Measurements from ENCODE around the gene POU2F1.

POU2F1 gene

DNA sequence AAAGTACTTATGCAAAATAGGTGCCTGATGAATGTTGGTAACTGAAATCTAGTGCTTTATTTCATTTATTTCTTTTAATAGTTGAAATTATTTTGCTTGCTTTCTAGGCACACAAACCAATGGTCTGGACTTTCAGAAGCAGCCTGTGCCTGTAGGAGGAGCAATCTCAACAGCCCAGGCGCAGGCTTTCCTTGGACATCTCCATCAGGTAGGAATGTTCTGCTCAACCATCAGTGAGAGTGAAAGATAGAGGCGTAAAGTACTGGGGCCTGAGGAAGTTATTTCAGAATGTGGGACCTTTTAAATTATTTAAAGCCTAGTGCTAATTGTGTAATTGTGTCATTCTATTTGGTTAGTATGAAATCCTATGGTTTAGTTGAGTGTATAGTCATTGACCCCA lies 144.7 kb downstream of the POU2F1 start:
- Mint-ChIP-seq H3K9me3 (no peaks in the 10 kb centered on the region), H3K27ac (no peak overlapping the region), H3K4me1 (no peaks in the 10 kb centered on the region), H3K4me3 (no peak overlapping the region), H3K27me3 (ENCODE audit: low read depth, poor library complexity) (no peaks in the 10 kb centered on the region), H3K36me3 (ENCODE audit: low read depth) (peaks cover 14% of the 10 kb centered on the region)
- TF ChIP-seq, protein P1, sequence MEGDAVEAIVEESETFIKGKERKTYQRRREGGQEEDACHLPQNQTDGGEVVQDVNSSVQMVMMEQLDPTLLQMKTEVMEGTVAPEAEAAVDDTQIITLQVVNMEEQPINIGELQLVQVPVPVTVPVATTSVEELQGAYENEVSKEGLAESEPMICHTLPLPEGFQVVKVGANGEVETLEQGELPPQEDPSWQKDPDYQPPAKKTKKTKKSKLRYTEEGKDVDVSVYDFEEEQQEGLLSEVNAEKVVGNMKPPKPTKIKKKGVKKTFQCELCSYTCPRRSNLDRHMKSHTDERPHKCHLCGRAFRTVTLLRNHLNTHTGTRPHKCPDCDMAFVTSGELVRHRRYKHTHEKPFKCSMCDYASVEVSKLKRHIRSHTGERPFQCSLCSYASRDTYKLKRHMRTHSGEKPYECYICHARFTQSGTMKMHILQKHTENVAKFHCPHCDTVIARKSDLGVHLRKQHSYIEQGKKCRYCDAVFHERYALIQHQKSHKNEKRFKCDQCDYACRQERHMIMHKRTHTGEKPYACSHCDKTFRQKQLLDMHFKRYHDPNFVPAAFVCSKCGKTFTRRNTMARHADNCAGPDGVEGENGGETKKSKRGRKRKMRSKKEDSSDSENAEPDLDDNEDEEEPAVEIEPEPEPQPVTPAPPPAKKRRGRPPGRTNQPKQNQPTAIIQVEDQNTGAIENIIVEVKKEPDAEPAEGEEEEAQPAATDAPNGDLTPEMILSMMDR (IDR thresholded peaks at IDR 0.05) = no peak
- no peak for DNase-seq

GRCh38 chr1:167367705-167368104 lies 147.0 kb downstream of the POU2F1 start:
- H3K9me3 Mint-ChIP-seq = no peaks in the 10 kb centered on the region
- no peak overlapping the region for H3K27ac Mint-ChIP-seq
- H3K4me1 Mint-ChIP-seq = no peaks in the 10 kb centered on the region
- peaks cover 12% of the 10 kb centered on the region for H3K36me3 Mint-ChIP-seq (ENCODE audit: low read depth)
- H3K4me3 Mint-ChIP-seq = no peak overlapping the region
- no peaks in the 10 kb centered on the region for H3K27me3 Mint-ChIP-seq (ENCODE audit: low read depth, poor library complexity)
- no peak for DNase-seq
- TF ChIP-seq, protein P1 (IDR thresholded peaks at IDR 0.05) = no peak

DNA sequence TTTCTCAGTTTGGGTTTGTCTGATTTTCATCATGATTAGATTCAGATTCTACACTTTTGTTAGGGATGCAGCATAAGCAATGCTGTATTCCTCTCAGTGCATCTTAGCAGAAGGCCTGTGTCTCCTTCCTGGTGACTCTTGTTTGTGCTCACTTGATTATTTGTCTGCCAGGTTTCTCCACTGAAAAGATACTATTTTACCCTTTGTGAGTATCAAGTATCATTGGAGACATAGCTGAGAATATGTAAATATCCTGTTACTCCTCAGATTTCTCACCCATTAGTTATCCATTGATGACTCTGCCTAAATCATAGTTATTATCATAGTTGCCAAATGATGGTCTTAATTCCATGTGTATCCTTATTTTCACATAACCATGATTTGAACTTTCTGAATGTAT lies 148.5 kb downstream of the POU2F1 start:
- no peaks in the 10 kb centered on the region for H3K27me3 Mint-ChIP-seq (ENCODE audit: low read depth, poor library complexity)
- no peaks in the 10 kb centered on the region for H3K9me3 Mint-ChIP-seq
- no peak overlapping the region for H3K4me3 Mint-ChIP-seq
- TF ChIP-seq, protein P1 (IDR thresholded peaks at IDR 0.05) = no peak
- H3K36me3 Mint-ChIP-seq (ENCODE audit: low read depth) = peaks cover 24% of the 10 kb centered on the region
- H3K4me1 Mint-ChIP-seq = no peaks in the 10 kb centered on the region
- no peak overlapping the region for H3K27ac Mint-ChIP-seq
- DNase-seq = no peak

GRCh38 chr1:167369933-167370332 lies 149.2 kb downstream of the POU2F1 start:
- no peaks in the 10 kb centered on the region for H3K27me3 Mint-ChIP-seq (ENCODE audit: low read depth, poor library complexity)
- no peaks in the 10 kb centered on the region for H3K4me1 Mint-ChIP-seq
- H3K36me3 Mint-ChIP-seq (ENCODE audit: low read depth) = peaks cover 30% of the 10 kb centered on the region
- no peak overlapping the region for H3K27ac Mint-ChIP-seq
- H3K4me3 Mint-ChIP-seq = no peak overlapping the region
- DNase-seq = no peak
- H3K9me3 Mint-ChIP-seq = no peaks in the 10 kb centered on the region
- TF ChIP-seq, protein P1 (IDR thresholded peaks at IDR 0.05) = no peak

DNA sequence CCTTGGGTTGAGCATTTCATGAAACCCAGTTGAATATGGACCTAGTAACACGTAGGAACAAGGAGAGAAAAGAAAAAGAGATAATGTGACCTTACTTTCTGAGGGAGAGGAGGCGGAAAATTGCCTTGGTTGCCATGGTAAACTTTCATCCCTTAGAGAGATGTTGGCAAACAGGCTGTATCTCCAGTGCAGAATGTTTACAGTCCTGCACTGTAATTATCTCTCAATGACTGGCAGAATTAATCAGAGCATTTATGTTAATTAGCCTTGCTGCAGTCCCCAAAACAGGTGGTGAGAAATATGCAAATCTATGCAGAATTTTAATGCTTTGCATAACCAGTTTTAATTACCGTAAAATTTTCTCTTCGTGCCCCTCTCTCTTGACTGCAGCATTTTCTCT lies 150.3 kb downstream of the POU2F1 start:
- no peaks in the 10 kb centered on the region for H3K27me3 Mint-ChIP-seq (ENCODE audit: low read depth, poor library complexity)

DNA sequence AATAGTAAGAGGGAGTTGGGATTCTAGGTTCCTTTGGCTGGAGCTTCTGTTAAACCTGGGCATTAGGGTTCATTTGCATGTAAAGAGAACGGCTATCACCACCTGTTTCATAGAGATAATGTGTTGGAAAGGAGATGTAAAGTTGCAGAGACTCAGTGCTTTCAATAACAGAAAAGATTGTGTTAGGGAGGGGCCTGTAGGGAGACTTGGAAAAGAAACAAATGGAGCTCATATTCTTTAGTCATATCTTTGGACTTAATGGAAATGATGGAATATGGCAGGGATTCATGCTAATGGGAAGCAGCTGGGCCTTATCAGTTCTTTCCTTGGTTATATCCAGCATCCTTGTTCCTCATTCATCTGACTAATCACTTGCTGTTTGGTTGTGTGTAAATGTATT lies 152.7 kb downstream of the POU2F1 start:
- Mint-ChIP-seq H3K27me3 (ENCODE audit: low read depth, poor library complexity) (no peaks in the 10 kb centered on the region), H3K9me3 (no peaks in the 10 kb centered on the region), H3K4me1 (no peaks in the 10 kb centered on the region), H3K36me3 (ENCODE audit: low read depth) (peaks cover 45% of the 10 kb centered on the region), H3K4me3 (no peak overlapping the region), H3K27ac (no peak overlapping the region)
- TF ChIP-seq, protein P1 (IDR thresholded peaks at IDR 0.05) = no peak
- DNase-seq = no peak

More for the DNA sequence above, 150.3 kb downstream of the POU2F1 start:
- DNase-seq = no peak
- no peak overlapping the region for H3K27ac Mint-ChIP-seq
- no peaks in the 10 kb centered on the region for H3K4me1 Mint-ChIP-seq
- H3K9me3 Mint-ChIP-seq = no peaks in the 10 kb centered on the region
- TF ChIP-seq, protein P1 (IDR thresholded peaks at IDR 0.05) = no peak
- H3K36me3 Mint-ChIP-seq (ENCODE audit: low read depth) = peaks cover 30% of the 10 kb centered on the region
- no peak overlapping the region for H3K4me3 Mint-ChIP-seq

All from nephron progenitor cell (in vitro differentiated cells).